Measurements from ENCODE around the gene CCNB1IP1.

CCNB1IP1 gene

DNA sequence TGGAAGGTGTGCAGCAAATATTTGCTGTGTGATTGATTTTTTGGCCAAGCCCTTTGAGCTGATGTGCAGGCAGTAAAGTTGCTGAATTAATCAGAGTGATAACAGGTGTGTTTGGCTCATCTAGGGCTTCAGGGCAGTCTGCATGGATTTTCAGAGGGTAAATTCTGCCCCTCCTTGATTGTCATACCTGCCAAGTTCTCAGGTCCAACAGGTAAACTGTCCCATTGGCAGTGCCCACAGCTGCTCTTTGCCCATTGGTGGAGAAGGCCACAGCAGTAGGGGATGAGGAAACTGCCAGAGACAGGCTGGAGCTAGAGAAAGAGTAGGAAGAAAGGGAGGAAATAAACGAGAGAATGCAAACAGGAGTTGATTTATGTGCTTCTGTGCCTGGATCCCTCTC is 46.7 kb upstream of the CCNB1IP1 start:
- H3K27me3 ChIP-seq (ENCODE audit: control insufficient read depth, insufficient read depth, low read length), result no peaks in the 10 kb centered on the region
- H3K79me2 ChIP-seq, result no peaks in the 10 kb centered on the region
- no peak overlapping the region for H3K27ac ChIP-seq
- H3K4me1 ChIP-seq, result no peaks in the 10 kb centered on the region
- no peak overlapping the region for H3K4me2 ChIP-seq (ENCODE audit: low read length)
- no peaks in the 10 kb centered on the region for H3K36me3 ChIP-seq (ENCODE audit: control insufficient read depth, insufficient read depth, low read length)
- H3K4me3 ChIP-seq (ENCODE audit: low read depth, low read length), result no peak overlapping the region
- no peak overlapping the region for H2AFZ ChIP-seq
- H3K9me3 ChIP-seq (ENCODE audit: control insufficient read depth, low read length), result no peaks in the 10 kb centered on the region
- H3K9ac ChIP-seq, result no peak overlapping the region
- TF ChIP-seq, protein P1, sequence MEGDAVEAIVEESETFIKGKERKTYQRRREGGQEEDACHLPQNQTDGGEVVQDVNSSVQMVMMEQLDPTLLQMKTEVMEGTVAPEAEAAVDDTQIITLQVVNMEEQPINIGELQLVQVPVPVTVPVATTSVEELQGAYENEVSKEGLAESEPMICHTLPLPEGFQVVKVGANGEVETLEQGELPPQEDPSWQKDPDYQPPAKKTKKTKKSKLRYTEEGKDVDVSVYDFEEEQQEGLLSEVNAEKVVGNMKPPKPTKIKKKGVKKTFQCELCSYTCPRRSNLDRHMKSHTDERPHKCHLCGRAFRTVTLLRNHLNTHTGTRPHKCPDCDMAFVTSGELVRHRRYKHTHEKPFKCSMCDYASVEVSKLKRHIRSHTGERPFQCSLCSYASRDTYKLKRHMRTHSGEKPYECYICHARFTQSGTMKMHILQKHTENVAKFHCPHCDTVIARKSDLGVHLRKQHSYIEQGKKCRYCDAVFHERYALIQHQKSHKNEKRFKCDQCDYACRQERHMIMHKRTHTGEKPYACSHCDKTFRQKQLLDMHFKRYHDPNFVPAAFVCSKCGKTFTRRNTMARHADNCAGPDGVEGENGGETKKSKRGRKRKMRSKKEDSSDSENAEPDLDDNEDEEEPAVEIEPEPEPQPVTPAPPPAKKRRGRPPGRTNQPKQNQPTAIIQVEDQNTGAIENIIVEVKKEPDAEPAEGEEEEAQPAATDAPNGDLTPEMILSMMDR (IDR thresholded peaks at IDR 0.05), result no peak

DNA sequence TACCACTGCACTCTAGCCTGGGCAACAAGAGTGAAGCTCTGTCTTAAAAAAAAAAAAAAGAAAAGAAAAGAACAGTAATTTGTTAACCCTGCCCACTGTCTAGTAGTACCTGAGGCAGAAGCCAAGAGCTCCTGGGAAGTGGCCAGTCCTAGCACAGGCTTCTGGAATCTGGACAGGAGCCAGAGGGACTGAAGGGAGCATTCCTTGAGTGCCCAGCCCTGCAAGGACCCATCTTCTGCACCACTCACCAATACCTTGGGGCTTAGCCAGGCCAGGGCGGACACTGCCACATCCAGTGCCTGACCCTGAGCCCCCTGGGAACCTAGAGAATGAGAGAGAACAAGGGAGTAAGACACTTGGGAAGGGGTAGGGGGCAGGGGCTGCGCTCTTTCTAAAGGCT is 44.1 kb upstream of the CCNB1IP1 start:
- no peaks in the 10 kb centered on the region for H3K4me1 ChIP-seq
- H3K27ac ChIP-seq, result no peak overlapping the region
- H3K9me3 ChIP-seq (ENCODE audit: control insufficient read depth, low read length), result no peaks in the 10 kb centered on the region
- no peak overlapping the region for H3K4me2 ChIP-seq (ENCODE audit: low read length)
- no peaks in the 10 kb centered on the region for H3K27me3 ChIP-seq (ENCODE audit: control insufficient read depth, insufficient read depth, low read length)
- H3K4me3 ChIP-seq (ENCODE audit: low read depth, low read length), result no peak overlapping the region
- no peaks in the 10 kb centered on the region for H3K79me2 ChIP-seq
- H3K36me3 ChIP-seq (ENCODE audit: control insufficient read depth, insufficient read depth, low read length), result no peaks in the 10 kb centered on the region
- H2AFZ ChIP-seq, result no peak overlapping the region
- TF ChIP-seq, protein P1 (IDR thresholded peaks at IDR 0.05), result no peak
- no peak overlapping the region for H3K9ac ChIP-seq

- Histone ChIP-seq H3K4me2 (ENCODE audit: low read length) (no peak overlapping the region), H3K9ac (no peak overlapping the region), H3K27ac (no peak overlapping the region), H2AFZ (no peak overlapping the region), H3K9me3 (ENCODE audit: control insufficient read depth, low read length) (no peaks in the 10 kb centered on the region), H3K79me2 (no peaks in the 10 kb centered on the region), H3K36me3 (ENCODE audit: control insufficient read depth, insufficient read depth, low read length) (no peaks in the 10 kb centered on the region), H3K27me3 (ENCODE audit: control insufficient read depth, insufficient read depth, low read length) (no peaks in the 10 kb centered on the region), H3K4me1 (no peaks in the 10 kb centered on the region), H3K4me3 (ENCODE audit: low read depth, low read length) (no peak overlapping the region)
- TF ChIP-seq, protein P1 (IDR thresholded peaks at IDR 0.05), result no peak
These were observed 43.1 kb upstream of the CCNB1IP1 start for GRCh38 chr14:20376071-20376588.

GRCh38 chr14:20375471-20375870 is 42.4 kb upstream of the CCNB1IP1 start:
- Histone ChIP-seq H3K9me3 (ENCODE audit: control insufficient read depth, low read length) (no peaks in the 10 kb centered on the region), H3K79me2 (no peaks in the 10 kb centered on the region), H3K4me2 (ENCODE audit: low read length) (no peak overlapping the region), H3K4me1 (no peaks in the 10 kb centered on the region), H3K36me3 (ENCODE audit: control insufficient read depth, insufficient read depth, low read length) (no peaks in the 10 kb centered on the region), H3K9ac (no peak overlapping the region), H3K27me3 (ENCODE audit: control insufficient read depth, insufficient read depth, low read length) (no peaks in the 10 kb centered on the region), H3K4me3 (ENCODE audit: low read depth, low read length) (no peak overlapping the region), H2AFZ (no peak overlapping the region), H3K27ac (no peak overlapping the region)
- TF ChIP-seq, protein P1 (IDR thresholded peaks at IDR 0.05), result no peak

DNA sequence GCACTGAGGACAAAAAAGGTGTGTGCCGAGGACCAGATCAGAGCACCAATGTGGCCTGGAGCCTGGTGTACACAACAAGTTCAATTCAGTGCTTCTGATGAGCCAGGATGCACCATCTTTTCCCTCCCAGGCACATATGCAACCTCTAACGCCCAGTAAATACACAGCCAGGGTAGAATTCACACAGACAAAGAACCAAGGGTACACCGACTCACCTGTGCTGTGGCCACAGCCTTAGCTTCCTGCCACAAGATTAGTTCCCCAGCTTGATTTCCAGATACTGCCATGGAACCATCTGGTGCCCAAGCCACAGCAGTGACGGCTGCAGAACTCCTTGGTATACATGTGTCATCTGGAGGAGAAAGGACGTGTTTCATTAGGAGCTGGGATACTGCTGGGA is 39.7 kb upstream of the CCNB1IP1 start:
- Histone ChIP-seq H3K4me2 (ENCODE audit: low read length) (no peak overlapping the region), H3K79me2 (no peaks in the 10 kb centered on the region)

More for the DNA sequence above, 39.7 kb upstream of the CCNB1IP1 start:
- Histone ChIP-seq H3K36me3 (ENCODE audit: control insufficient read depth, insufficient read depth, low read length) (no peaks in the 10 kb centered on the region), H3K27me3 (ENCODE audit: control insufficient read depth, insufficient read depth, low read length) (no peaks in the 10 kb centered on the region), H2AFZ (no peak overlapping the region), H3K9me3 (ENCODE audit: control insufficient read depth, low read length) (no peaks in the 10 kb centered on the region), H3K9ac (no peak overlapping the region), H3K4me1 (no peaks in the 10 kb centered on the region), H3K27ac (no peak overlapping the region), H3K4me3 (ENCODE audit: low read depth, low read length) (no peak overlapping the region)
- TF ChIP-seq, protein P1 (IDR thresholded peaks at IDR 0.05), result no peak
